Measurements from ENCODE around the gene GPC5. TPM values are rescaled to one million over a fixed set of nuclear protein-coding genes. Genes with fewer than 3 reads are reported as not detected.

The GPC5 gene
- total RNA-seq, 1 donor from 2014 or later, result 0.07 TPM

DNA sequence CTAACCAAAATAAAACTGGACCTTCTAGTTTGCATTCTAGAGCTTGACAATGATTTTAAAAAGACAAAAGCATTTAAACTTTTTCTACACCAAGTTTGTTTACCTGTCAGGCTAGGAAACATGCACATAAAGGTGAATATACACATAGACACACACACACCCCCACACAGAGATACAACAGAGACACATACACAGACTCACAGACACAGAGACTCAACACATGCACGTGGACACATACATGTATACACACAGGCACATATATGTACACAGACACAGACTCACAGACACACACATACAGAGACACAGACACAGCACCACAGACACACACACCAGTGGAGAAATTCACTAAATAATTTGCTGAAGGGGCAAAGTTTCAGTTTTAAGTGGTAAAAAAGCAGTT lies 155.7 kb downstream of the GPC5 start:
- Histone ChIP-seq H3K4me2 (no peak overlapping the region), H3K4me1 (no peaks in the 10 kb centered on the region), H3K27ac (no peak overlapping the region), H3K27me3 (no peaks in the 10 kb centered on the region), H3K9me3 (ENCODE audit: low read depth) (peaks cover 4% of the 10 kb centered on the region), H3F3A (ENCODE audit: low read depth) (no peaks in the 10 kb centered on the region), H3K79me2 (ENCODE audit: low read depth) (no peaks in the 10 kb centered on the region), H3K4me3 (no peak overlapping the region), H4K20me1 (ENCODE audit: low read depth) (no peaks in the 10 kb centered on the region), H3K36me3 (no peaks in the 10 kb centered on the region), H3K9ac (no peak overlapping the region), H2AFZ (replicated peaks) (no peak overlapping the region)
- no peak for TF ChIP-seq EZH2 (IDR thresholded peaks at IDR 0.05)
- Mint-ChIP-seq H3K27ac (no peak overlapping the region), H3K36me3 (no peaks in the 10 kb centered on the region), H3K4me3 (no peak overlapping the region), H3K4me1 (no peaks in the 10 kb centered on the region), H3K9me3 (peaks cover 9% of the 10 kb centered on the region), H3K27me3 (ENCODE audit: insufficient read depth, low read depth) (no peaks in the 10 kb centered on the region)
- no peak for DNase-seq (ENCODE audit: low spot score)

DNA sequence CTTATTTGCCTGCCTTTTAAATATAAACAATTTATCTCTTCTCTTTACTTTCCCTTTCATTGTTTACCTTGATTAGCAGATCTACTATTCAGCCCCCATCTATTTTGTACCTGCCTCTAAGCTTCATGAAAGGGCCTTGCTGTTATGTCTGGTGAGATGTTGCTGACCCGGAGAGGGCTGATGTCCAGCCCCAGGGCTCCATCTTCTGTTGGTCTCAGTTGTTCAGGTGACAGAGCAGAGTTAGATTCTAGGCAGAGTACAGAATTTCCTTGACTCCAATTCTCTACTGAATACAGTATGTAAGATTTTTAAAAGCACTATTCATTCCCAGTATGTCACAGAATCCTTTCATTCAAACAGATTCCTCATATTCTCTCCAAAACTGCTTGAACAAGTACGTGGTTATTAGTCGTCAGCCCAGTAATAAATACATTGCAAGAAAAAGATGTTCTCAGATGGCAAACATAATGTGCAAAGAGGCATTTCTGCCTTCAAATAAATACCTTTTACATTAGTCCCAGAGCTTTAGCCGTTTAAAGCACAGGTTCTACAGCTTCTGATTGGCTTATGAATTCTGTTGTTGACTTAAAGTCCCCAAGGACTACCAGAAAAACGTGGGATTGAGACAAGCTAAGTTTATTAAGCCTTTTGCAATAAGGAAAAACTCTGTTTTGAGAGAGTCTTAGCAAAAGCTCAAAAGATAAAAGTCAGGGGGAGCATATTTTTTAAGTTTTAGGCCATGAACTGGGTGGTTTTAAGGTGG lies 159.1 kb downstream of the GPC5 start:
- DNase-seq (ENCODE audit: low spot score), result no peak
- H3F3A ChIP-seq (ENCODE audit: low read depth), result no peaks in the 10 kb centered on the region
- H2AFZ ChIP-seq (replicated peaks), result no peak overlapping the region
- no peaks in the 10 kb centered on the region for H3K79me2 ChIP-seq (ENCODE audit: low read depth)
- no peak overlapping the region for H3K4me3 Mint-ChIP-seq
- no peak overlapping the region for H3K4me3 ChIP-seq
- H3K27me3 Mint-ChIP-seq (ENCODE audit: insufficient read depth, low read depth), result no peaks in the 10 kb centered on the region
- H3K9ac ChIP-seq, result no peak overlapping the region
- H3K27ac Mint-ChIP-seq, result no peak overlapping the region
- TF ChIP-seq, protein P1, sequence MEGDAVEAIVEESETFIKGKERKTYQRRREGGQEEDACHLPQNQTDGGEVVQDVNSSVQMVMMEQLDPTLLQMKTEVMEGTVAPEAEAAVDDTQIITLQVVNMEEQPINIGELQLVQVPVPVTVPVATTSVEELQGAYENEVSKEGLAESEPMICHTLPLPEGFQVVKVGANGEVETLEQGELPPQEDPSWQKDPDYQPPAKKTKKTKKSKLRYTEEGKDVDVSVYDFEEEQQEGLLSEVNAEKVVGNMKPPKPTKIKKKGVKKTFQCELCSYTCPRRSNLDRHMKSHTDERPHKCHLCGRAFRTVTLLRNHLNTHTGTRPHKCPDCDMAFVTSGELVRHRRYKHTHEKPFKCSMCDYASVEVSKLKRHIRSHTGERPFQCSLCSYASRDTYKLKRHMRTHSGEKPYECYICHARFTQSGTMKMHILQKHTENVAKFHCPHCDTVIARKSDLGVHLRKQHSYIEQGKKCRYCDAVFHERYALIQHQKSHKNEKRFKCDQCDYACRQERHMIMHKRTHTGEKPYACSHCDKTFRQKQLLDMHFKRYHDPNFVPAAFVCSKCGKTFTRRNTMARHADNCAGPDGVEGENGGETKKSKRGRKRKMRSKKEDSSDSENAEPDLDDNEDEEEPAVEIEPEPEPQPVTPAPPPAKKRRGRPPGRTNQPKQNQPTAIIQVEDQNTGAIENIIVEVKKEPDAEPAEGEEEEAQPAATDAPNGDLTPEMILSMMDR (IDR thresholded peaks at IDR 0.05), result no peak
- TF ChIP-seq EZH2phosphoT487 (IDR thresholded peaks at IDR 0.05) (no peak), EZH2 (IDR thresholded peaks at IDR 0.05) (no peak)
- H3K27me3 ChIP-seq, result no peaks in the 10 kb centered on the region
- peaks cover 4% of the 10 kb centered on the region for H3K9me3 ChIP-seq (ENCODE audit: low read depth)
- H3K27ac ChIP-seq, result no peak overlapping the region
- no peak overlapping the region for H3K4me2 ChIP-seq
- H4K20me1 ChIP-seq (ENCODE audit: low read depth), result no peaks in the 10 kb centered on the region
- H3K36me3 Mint-ChIP-seq, result no peaks in the 10 kb centered on the region
- no peaks in the 10 kb centered on the region for H3K4me1 Mint-ChIP-seq
- no peaks in the 10 kb centered on the region for H3K4me1 ChIP-seq
- peaks cover under 1% of the 10 kb centered on the region for H3K9me3 Mint-ChIP-seq
- no peaks in the 10 kb centered on the region for H3K36me3 ChIP-seq

DNA sequence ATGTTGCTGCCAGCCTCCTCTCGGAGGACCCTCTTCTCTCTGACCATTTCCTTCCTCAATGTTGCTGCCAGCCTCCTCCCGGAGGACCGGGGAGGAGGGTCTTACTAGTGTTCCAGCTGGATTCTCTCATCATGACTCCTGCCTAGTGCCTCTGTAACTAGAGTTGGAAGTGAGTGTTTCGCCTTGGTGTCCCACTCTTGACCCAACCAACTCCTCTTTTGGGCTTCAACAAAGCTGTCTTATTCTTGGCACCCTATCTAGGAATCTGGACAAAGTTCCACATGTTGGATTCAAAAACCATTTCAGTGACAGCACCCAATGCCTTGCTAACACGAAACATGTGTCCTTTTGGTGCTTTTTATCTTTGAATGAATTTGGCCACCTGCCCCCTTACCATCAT lies 165.4 kb downstream of the GPC5 start:
- no peak overlapping the region for H3K4me3 Mint-ChIP-seq
- peaks cover 2% of the 10 kb centered on the region for H3K27me3 Mint-ChIP-seq (ENCODE audit: insufficient read depth, low read depth)

More for the DNA sequence above, 165.4 kb downstream of the GPC5 start:
- Histone ChIP-seq H3K79me2 (ENCODE audit: low read depth) (no peaks in the 10 kb centered on the region), H3K27me3 (no peaks in the 10 kb centered on the region), H4K20me1 (ENCODE audit: low read depth) (no peaks in the 10 kb centered on the region), H3K4me3 (no peak overlapping the region), H3K4me1 (no peaks in the 10 kb centered on the region), H3K4me2 (no peak overlapping the region), H3K36me3 (no peaks in the 10 kb centered on the region), H2AFZ (replicated peaks) (no peak overlapping the region), H3K9ac (no peak overlapping the region), H3F3A (ENCODE audit: low read depth) (no peaks in the 10 kb centered on the region), H3K9me3 (ENCODE audit: low read depth) (no peaks in the 10 kb centered on the region), H3K27ac (no peak overlapping the region)
- Mint-ChIP-seq H3K9me3 (no peaks in the 10 kb centered on the region), H3K27ac (no peak overlapping the region), H3K4me1 (no peaks in the 10 kb centered on the region), H3K36me3 (no peaks in the 10 kb centered on the region)
- no peak for DNase-seq (ENCODE audit: low spot score)
- TF ChIP-seq, protein P1 (IDR thresholded peaks at IDR 0.05), result no peak
- TF ChIP-seq EZH2phosphoT487 (IDR thresholded peaks at IDR 0.05), result no peak
- no peak for TF ChIP-seq EZH2 (IDR thresholded peaks at IDR 0.05)
